ENCODE results near the gene ZSCAN2.

DNA sequence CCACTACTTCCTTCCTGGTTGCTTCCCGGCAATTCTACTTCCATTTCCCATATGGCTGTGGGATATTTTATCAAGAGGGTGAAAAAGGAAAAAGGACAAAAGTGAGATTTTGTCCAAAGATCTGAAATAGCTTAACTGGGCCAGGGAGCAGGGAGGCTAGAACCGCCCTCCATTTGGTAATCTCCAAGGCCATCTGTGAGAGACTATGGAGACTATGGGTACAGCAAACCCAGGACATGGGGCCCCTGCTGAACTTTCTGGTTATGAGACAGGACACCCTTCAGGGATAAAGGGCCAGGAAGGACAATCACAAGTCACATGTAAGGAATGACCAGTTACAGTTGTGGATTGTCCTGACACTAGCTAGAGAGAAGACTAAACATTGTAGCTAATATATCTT, 24.3 kb downstream of the ZSCAN2 start:
- TF ChIP-seq POLR2A (IDR thresholded peaks at IDR 0.05) (no peak), POLR2AphosphoS5 (IDR thresholded peaks at IDR 0.05) (no peak), EP300 (IDR thresholded peaks at IDR 0.05; ENCODE audit: low read depth) (no peak)
- TF ChIP-seq, protein P1, sequence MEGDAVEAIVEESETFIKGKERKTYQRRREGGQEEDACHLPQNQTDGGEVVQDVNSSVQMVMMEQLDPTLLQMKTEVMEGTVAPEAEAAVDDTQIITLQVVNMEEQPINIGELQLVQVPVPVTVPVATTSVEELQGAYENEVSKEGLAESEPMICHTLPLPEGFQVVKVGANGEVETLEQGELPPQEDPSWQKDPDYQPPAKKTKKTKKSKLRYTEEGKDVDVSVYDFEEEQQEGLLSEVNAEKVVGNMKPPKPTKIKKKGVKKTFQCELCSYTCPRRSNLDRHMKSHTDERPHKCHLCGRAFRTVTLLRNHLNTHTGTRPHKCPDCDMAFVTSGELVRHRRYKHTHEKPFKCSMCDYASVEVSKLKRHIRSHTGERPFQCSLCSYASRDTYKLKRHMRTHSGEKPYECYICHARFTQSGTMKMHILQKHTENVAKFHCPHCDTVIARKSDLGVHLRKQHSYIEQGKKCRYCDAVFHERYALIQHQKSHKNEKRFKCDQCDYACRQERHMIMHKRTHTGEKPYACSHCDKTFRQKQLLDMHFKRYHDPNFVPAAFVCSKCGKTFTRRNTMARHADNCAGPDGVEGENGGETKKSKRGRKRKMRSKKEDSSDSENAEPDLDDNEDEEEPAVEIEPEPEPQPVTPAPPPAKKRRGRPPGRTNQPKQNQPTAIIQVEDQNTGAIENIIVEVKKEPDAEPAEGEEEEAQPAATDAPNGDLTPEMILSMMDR (IDR thresholded peaks at IDR 0.05), result no peak
